Activated CD4-positive, alpha-beta T cell treated with anti-CD3 and anti-CD28 coated beads, Interleukin-2, amount 50 U/mL, for 24 hours (primary cell): ENCODE measurements around the gene RPL10.
A peak's percentile ranks its signal among the peaks of the same experiment; 100 is the strongest.
"Not testable (repeated sequence)": the region's sequence is repeated elsewhere in the genome, so short reads cannot be mapped to it uniquely, and the experiment has no call there.

ENCODE experiments used
- DNase-seq, 2 donors: peaks; one replicate each; pipeline ENCODE4 v3.0.0-alpha.2; 2020; ENCODE audit warnings: low read depth in 1 of 2, low spot score in 1 of 2

The RPL10 gene

DNA sequence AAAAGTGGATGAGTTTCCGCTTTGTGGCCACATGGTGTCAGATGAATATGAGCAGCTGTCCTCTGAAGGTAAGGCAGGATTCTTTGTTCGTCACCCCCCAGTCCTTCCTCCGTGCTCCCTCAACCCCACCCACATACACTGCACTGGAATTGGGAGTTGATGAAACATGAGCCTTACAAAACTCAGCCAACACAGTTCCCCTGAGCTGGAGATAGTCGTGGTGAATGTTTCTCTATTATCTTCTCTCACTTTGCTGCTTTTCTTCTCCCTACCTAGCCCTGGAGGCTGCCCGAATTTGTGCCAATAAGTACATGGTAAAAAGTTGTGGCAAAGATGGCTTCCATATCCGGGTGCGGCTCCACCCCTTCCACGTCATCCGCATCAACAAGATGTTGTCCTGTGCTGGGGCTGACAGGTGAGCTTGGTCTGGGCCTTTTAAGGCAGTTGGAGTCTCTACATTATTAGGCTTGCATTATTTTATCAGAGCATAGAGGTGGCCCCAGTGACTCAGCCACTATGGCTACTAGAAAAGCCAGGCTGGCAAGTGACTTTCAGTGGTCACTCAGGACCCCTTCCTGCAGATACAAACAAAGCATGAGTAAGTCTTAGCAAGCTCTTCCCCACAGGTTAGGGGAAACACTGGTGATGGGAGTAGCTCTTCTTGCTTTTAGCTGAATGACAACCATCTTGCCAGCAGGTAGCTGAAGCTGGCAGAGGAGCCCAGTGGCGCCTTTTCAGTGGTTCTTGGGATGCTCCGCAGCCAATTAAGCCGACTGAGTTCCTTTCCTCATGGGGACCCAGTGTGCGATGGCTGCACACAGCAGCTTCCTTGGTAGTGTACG lies 1.6 kb downstream of the RPL10 start:
- no peak for DNase-seq

DNA sequence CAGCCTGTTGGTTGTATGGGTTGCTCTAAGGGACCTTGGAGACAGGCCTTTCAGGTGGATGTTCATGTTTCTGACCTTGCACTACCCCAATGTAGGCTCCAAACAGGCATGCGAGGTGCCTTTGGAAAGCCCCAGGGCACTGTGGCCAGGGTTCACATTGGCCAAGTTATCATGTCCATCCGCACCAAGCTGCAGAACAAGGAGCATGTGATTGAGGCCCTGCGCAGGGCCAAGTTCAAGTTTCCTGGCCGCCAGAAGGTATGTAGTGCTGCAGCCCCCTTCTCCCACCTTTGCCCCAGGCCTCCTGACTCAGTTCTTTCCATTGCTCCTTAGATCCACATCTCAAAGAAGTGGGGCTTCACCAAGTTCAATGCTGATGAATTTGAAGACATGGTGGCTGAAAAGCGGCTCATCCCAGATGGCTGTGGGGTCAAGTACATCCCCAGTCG lies 2.2 kb downstream of the RPL10 start:
- DNase-seq = not testable (repeated sequence)

GRCh38 chrX:154401045-154401799 lies 3.0 kb downstream of the RPL10 start:
- peak in 1 of 2 donors; percentile 27 for DNase-seq

DNA sequence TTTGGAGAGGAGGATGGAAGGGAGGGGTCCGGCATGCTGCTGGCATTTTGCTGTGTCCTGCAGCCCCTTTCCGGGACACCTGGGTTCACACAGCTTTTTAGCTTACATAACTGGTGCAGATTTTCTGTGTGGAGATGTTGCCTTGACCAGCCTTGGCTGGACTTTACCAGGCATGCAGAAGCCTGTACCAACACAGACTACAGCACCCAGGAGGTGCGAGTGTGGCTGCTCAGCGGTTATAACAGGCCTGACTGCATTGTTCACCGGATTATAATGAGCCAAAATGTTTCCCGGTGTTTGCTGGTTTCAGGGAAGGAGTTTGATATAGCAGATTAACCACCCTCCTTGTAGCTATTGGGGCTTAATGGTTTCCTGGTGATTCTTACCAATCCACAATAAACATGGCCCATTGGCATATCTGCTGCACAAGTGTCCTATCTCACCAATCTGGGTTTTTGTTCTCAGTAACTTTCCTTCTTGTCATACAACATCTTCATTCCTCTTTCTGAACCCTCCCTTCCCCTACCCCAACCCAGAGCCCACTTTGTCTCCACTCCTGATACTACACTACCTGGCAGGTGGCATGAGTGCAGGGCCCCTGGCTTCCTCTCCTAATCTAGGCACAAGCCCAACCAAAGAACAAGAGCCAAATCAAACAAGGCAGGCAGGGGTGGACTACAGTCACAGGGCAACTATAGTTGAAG lies 3.9 kb downstream of the RPL10 start:
- no peak for DNase-seq

- no peak for DNase-seq
These were observed 4.5 kb downstream of the RPL10 start for GRCh38 chrX:154402622-154403127.

DNA sequence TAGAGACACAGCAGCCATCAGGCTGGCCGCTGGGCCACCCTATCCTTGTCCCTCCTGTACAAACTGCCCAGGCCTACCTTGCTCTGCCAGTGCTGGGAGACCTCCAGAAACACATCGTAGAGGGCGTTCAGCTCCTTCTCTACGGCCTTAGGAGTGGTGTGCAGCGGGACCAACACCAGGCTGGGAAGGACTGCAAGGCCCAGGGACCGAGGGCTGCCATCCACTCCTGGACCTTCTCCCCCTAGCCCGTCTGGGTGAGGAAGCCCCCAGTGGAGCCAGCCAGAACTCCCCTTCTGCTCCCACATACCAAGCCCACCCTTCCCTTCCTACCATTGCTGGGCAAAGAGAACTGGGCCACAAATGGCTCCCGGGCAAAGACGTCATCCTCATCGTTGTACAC lies 5.0 kb downstream of the RPL10 start:
- DNase-seq = no peak

DNA sequence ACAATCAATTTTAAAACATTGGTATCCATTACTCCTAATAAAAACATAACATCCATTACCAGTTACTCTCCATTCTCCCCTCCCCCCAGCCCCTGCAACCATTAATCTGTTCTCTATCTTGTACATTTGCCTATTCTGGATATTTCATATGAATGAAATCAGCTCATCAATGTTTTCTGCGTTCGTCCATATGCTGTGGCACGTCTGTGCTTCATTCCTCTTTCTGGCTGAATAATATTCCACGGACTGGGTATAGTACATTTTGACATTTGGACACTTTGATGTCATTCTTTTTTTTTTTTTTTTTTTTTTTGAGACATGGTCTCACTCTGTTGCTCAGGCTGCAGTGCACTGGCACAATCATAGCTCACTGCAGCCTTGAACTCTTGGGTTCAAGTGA lies 5.7 kb downstream of the RPL10 start:
- DNase-seq = no peak

DNA sequence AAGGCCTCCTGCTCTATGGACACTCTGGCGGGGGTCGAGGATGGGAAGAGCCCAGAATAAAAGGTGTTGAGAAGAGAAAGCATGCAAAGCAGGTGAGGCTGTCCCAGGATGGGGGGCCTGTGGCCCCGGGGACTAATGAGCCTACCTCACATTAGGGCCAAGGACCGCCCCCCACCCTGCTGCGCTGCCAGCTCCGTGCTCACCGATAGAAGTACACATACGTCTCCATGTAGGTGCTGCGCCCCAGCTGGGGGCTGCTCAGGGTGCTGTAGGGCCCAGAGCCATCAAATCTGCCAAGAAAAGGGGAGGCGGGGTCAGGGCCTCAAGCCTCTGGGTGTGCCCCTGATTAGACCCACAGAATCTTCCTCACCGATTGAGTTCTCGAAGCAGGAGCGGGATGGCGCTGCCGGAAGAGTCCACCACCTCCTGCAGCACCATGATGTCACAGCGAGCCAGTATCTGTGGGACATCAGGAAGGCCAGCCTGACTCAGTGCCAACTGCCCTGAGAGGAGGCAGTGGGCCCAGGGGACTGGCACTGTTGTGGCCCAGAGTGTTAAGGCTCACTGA lies 6.5 kb downstream of the RPL10 start:
- DNase-seq = no peak

DNA sequence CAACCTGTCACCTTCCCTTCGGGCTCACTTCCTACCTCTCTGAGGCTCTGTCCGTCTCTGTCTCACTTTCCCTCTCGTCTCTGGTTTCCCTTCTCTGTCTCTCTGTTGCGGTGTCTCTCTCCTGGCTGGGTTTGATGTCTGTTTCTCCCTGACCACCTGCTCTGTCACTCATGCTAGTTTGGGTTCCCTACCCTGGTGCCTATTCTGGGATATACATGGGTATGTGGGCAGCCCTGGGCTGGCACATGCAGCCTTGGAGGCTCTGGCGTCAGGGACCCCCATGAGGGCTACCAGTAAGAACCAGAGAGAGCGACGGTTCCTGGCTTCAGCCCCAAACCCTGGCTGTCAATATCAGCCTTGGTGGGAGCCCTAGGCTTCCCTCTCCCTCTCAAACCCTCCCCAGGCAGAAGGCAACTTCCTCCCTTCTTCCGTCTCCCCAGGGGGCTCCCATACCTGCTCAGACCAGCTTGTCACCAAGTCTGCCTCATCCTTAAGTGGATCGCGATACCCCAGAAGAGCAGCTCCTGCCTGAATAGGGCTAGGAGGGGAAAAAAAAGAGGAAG lies 10.6 kb downstream of the RPL10 start:
- no peak for DNase-seq

DNA sequence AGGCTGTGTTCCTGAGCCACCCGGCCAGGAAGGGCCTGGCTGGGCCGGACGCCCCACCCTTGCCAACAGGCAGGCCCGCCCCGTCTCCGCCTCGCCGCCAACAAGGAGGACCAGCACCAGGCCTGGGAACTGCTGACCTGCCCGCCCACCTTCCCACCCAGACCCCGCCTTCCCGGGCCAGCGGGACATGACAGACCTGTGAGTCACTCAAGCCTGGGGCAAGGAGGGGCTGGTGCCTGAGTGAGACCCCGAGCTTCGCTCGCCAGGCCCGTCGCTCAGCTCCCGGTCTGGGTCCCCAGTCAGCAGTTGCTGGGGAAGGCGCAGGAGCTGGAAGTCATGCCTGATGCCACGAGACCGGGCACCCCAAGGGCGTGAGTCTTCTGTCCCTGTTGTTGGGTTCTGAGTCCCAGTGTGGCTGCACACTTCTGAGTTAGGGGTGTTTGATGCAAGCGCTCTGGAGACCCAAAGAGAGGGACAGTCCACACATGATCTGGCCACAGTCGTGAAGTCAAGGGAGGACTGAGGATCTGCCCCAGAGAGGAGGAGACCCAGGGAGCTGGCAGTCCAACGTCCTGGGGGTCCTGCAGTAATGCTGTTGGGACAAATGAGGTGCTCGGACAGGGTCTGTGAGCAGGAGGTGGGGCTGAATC lies 11.2 kb downstream of the RPL10 start, which contains the start of gene DNASE1L1:
Gene DNASE1L1, minus strand, starts transcription at position 33 of the 650 bp plus-strand sequence. CDS start 3,686 bp downstream, outside the sequence.
- DNase-seq = no peak

GRCh38 chrX:154411981-154412340 lies 13.8 kb downstream of the RPL10 start:
- DNase-seq = peak in 1 of 2 donors; percentile 51

DNA sequence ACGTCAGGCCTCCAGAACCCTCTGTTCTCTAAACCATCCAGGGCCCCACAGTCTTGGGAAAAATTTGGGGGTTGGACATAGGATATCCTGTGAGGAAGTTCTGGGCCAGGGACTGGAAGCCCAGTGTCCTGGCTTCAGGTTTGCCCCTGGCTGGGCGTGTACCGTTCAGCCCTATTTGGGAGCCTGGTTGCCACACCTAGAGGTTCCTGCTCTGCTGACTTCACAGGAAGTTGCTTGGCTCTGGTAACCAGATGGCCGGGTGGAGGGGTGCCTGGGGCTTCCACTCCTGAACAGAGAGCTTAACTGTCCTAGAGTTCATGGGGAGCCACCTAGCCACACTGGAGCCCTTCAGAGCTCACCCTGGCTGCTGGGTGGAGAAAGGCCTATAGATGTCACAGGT lies 14.3 kb downstream of the RPL10 start:
- no peak for DNase-seq

DNA sequence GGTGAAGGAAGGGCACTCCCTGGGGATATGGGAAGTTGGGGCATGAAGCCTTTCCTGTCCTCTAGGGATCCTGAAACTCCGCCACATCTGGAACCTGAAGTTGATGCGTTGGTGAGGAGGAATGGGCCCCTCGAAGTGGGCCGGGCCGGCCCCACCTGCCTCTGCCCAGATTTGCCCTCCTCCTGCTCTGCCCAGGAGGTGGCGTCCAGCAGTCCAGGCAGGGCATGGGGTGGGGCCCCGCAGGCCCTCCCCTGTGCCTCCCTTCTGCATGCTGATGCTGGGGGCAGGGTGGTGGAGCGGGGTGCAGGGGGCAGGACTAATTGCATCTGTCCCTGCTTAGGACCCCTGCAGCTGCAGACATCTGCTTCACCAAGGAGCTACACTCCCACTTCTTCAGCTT lies 15.0 kb downstream of the RPL10 start:
- no peak for DNase-seq

DNA sequence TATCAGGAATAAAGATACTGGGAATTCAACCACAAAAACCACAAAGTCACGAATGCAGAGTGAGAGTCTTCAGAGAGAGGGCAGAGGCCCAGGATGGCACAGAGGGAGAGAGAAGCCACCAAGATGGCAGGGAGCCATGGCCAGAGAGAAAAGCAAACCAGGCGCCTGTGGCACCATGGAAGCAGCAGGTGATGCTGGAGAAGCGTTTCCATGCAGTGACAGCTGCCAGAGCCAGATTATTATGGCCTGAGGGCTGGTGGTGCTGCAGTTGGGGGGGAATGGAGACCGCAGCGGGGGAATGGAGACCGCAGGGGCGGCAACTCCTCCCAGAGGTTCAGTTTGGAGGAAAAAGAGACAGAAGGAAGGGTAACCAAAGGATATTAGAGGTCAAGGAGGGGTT lies 19.0 kb downstream of the RPL10 start:
- DNase-seq = no peak

GRCh38 chrX:154419189-154419588 lies 21.0 kb downstream of the RPL10 start:
- DNase-seq = no peak

GRCh38 chrX:154419688-154420401 lies 21.7 kb downstream of the RPL10 start:
- no peak for DNase-seq

GRCh38 chrX:154420402-154420756 lies 22.2 kb downstream of the RPL10 start:
- DNase-seq = no peak

GRCh38 chrX:154426916-154427770 lies 29.0 kb downstream of the RPL10 start:
- DNase-seq = no peak
